HG03342 (cell line): Measurements from ENCODE around the gene DMD.
"Not testable (repeated sequence)": the region's sequence is repeated elsewhere in the genome, so short reads cannot be mapped to it uniquely, and the experiment has no call there.

Experiments used
- ATAC-seq: cut with Tn5 transposase; IDR thresholded peaks from one replicate; pipeline ENCODE4 v1.9.1; 2021; ENCODE audit warnings: mild to moderate bottlenecking, moderate library complexity; ENCODE audit not compliant: unreplicated experiment

The DMD gene

GRCh38 chrX:31470753-31471152 lies 1740.6 kb downstream of the DMD start:
- not testable (repeated sequence) for ATAC-seq

GRCh38 chrX:31464306-31464915 lies 1746.9 kb downstream of the DMD start:
- ATAC-seq: no peak

- ATAC-seq: no peak
These were observed 1750.1 kb downstream of the DMD start for GRCh38 chrX:31461266-31461665.

- no peak for ATAC-seq
These were observed 1752.0 kb downstream of the DMD start for GRCh38 chrX:31459361-31459760.

- no peak for ATAC-seq
These were observed 1761.4 kb downstream of the DMD start for GRCh38 chrX:31449965-31450364.

- no peak for ATAC-seq
These were observed 1762.3 kb downstream of the DMD start for GRCh38 chrX:31449081-31449480.

GRCh38 chrX:31445542-31445941 lies 1765.8 kb downstream of the DMD start:
- no peak for ATAC-seq

- no peak for ATAC-seq
These were observed 1767.7 kb downstream of the DMD start for GRCh38 chrX:31443654-31444053.

GRCh38 chrX:31440546-31440945 lies 1770.8 kb downstream of the DMD start:
- ATAC-seq: no peak

- ATAC-seq: no peak
These were observed 1774.9 kb downstream of the DMD start for GRCh38 chrX:31436424-31436823.

GRCh38 chrX:31435592-31435991 lies 1775.8 kb downstream of the DMD start:
- ATAC-seq: no peak

GRCh38 chrX:31433856-31434255 lies 1777.5 kb downstream of the DMD start:
- ATAC-seq: no peak

- no peak for ATAC-seq
These were observed 1781.4 kb downstream of the DMD start for GRCh38 chrX:31429915-31430314.

- no peak for ATAC-seq
These were observed 1787.7 kb downstream of the DMD start for GRCh38 chrX:31423609-31424189.

- no peak for ATAC-seq
These were observed 1789.9 kb downstream of the DMD start for GRCh38 chrX:31421441-31421840.

GRCh38 chrX:31420711-31421151 lies 1790.6 kb downstream of the DMD start:
- ATAC-seq: no peak

- ATAC-seq: no peak
These were observed 1791.0 kb downstream of the DMD start for GRCh38 chrX:31420302-31420701.

GRCh38 chrX:31397119-31397518 lies 1814.2 kb downstream of the DMD start:
- no peak for ATAC-seq

- no peak for ATAC-seq
These were observed 1818.8 kb downstream of the DMD start for GRCh38 chrX:31392513-31392912.

GRCh38 chrX:31388946-31389345 lies 1822.4 kb downstream of the DMD start:
- no peak for ATAC-seq

- ATAC-seq: no peak
These were observed 1826.9 kb downstream of the DMD start for GRCh38 chrX:31384471-31384870.

GRCh38 chrX:31383991-31384390 lies 1827.4 kb downstream of the DMD start:
- ATAC-seq: no peak

GRCh38 chrX:31378973-31379372 lies 1832.4 kb downstream of the DMD start:
- not testable (repeated sequence) for ATAC-seq
